NCI-H748 treated with DMSO at 0.1 percent for 48 hours (cell line): ENCODE data around the gene BRD7.

ENCODE experiments used
- DNase-seq: peaks from one replicate; lab custom pipeline; 2025; lab: John Stamatoyannopoulos, UW

BRD7 gene

GRCh38 chr16:50272687-50273381, 96.0 kb downstream of the BRD7 start:
- no peak for DNase-seq

GRCh38 chr16:50272111-50272571, 96.6 kb downstream of the BRD7 start:
- no peak for DNase-seq

- no peak for DNase-seq
Measured at GRCh38 chr16:50271148-50272041, 97.4 kb downstream of the BRD7 start.

GRCh38 chr16:50270510-50271147, 98.2 kb downstream of the BRD7 start:
- DNase-seq = no peak

GRCh38 chr16:50269769-50270509, 98.8 kb downstream of the BRD7 start:
- no peak for DNase-seq

- DNase-seq = no peak
Measured at GRCh38 chr16:50269061-50269705, 99.6 kb downstream of the BRD7 start.

- DNase-seq = no peak
Measured at GRCh38 chr16:50268352-50268751, 100.4 kb downstream of the BRD7 start.

- no peak for DNase-seq
Measured at GRCh38 chr16:50267651-50268050, 101.1 kb downstream of the BRD7 start.

GRCh38 chr16:50267151-50267631, 101.6 kb downstream of the BRD7 start:
- DNase-seq = no peak

GRCh38 chr16:50266337-50267091, 102.3 kb downstream of the BRD7 start, which contains the start of gene ADCY7:
Gene ADCY7 (plus strand): TSS chr16:50266551. CDS start chr16:50288180, 21,629 bp downstream.
- DNase-seq = no peak
